Activated CD8-positive, alpha-beta memory T cell treated with anti-CD3 and anti-CD28 coated beads, Interleukin-2, amount 50 U/mL, for 24 hours (primary cell): ENCODE measurements around the gene ITGA11.

ENCODE experiments used
- DNase-seq: peaks from one replicate; pipeline ENCODE4 v3.0.0-alpha.2; 2020; ENCODE audit errors: extremely low read depth

ITGA11 gene

GRCh38 chr15:68447976-68448755 lies 16.2 kb upstream of the ITGA11 start:
- no peak for DNase-seq

GRCh38 chr15:68447209-68447608 lies 15.2 kb upstream of the ITGA11 start:
- DNase-seq = no peak

- DNase-seq = no peak
Observed at GRCh38 chr15:68445351-68445750, 13.4 kb upstream of the ITGA11 start.

- no peak for DNase-seq
Observed at GRCh38 chr15:68444336-68444735, 12.4 kb upstream of the ITGA11 start.

GRCh38 chr15:68442903-68443302 lies 10.9 kb upstream of the ITGA11 start:
- DNase-seq = no peak

GRCh38 chr15:68442041-68442440 lies 10.1 kb upstream of the ITGA11 start:
- DNase-seq = no peak

- DNase-seq = no peak
Observed at GRCh38 chr15:68441045-68441743, 9.2 kb upstream of the ITGA11 start.

- no peak for DNase-seq
Observed at GRCh38 chr15:68440136-68440535, 8.2 kb upstream of the ITGA11 start.

- no peak for DNase-seq
Observed at GRCh38 chr15:68439506-68439905, 7.5 kb upstream of the ITGA11 start.

- no peak for DNase-seq
Observed at GRCh38 chr15:68436680-68437079, 4.7 kb upstream of the ITGA11 start.

GRCh38 chr15:68435966-68436365 lies 4.0 kb upstream of the ITGA11 start:
- no peak for DNase-seq

GRCh38 chr15:68434021-68434420 lies 2.1 kb upstream of the ITGA11 start:
- DNase-seq = no peak

- no peak for DNase-seq
Observed at GRCh38 chr15:68433551-68433950, 1.6 kb upstream of the ITGA11 start.

GRCh38 chr15:68432441-68433064 lies 590 bp upstream of the ITGA11 start:
- no peak for DNase-seq

- DNase-seq = no peak
Observed at GRCh38 chr15:68431037-68431791, 749 bp downstream of the ITGA11 start.

GRCh38 chr15:68430471-68431036 lies 1.4 kb downstream of the ITGA11 start:
- no peak for DNase-seq

- no peak for DNase-seq
Observed at GRCh38 chr15:68429691-68430470, 2.1 kb downstream of the ITGA11 start.

- DNase-seq = no peak
Observed at GRCh38 chr15:68428431-68428940, 3.5 kb downstream of the ITGA11 start.

GRCh38 chr15:68427963-68428362 lies 4.0 kb downstream of the ITGA11 start:
- no peak for DNase-seq

GRCh38 chr15:68427366-68427765 lies 4.6 kb downstream of the ITGA11 start:
- DNase-seq = no peak

- no peak for DNase-seq
Observed at GRCh38 chr15:68426116-68426515, 5.8 kb downstream of the ITGA11 start.
